ENCODE data around the gene SCN5A. TPM values are rescaled to one million over a fixed set of nuclear protein-coding genes. Genes with fewer than 3 reads are reported as not detected.

SCN5A gene
- total RNA-seq, 1 donor from 2014 or later, result 1.4 TPM

- Mint-ChIP-seq H3K9me3 (no peaks in the 10 kb centered on the region), H3K36me3 (no peaks in the 10 kb centered on the region), H3K27me3 (ENCODE audit: low read depth) (peaks cover 30% of the 10 kb centered on the region), H3K4me1 (peaks cover 5% of the 10 kb centered on the region), H3K4me3 (no peak overlapping the region), H3K27ac (no peak overlapping the region)
- TF ChIP-seq, protein P1, sequence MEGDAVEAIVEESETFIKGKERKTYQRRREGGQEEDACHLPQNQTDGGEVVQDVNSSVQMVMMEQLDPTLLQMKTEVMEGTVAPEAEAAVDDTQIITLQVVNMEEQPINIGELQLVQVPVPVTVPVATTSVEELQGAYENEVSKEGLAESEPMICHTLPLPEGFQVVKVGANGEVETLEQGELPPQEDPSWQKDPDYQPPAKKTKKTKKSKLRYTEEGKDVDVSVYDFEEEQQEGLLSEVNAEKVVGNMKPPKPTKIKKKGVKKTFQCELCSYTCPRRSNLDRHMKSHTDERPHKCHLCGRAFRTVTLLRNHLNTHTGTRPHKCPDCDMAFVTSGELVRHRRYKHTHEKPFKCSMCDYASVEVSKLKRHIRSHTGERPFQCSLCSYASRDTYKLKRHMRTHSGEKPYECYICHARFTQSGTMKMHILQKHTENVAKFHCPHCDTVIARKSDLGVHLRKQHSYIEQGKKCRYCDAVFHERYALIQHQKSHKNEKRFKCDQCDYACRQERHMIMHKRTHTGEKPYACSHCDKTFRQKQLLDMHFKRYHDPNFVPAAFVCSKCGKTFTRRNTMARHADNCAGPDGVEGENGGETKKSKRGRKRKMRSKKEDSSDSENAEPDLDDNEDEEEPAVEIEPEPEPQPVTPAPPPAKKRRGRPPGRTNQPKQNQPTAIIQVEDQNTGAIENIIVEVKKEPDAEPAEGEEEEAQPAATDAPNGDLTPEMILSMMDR (IDR thresholded peaks at IDR 0.05; ENCODE audit: unreplicated experiment), result no peak
- DNase-seq (ENCODE audit: low spot score in 2 of 2, unreplicated experiment in 2 of 2), result no peak
These were observed 3.4 kb upstream of the SCN5A start for GRCh38 chr3:38652934-38653333.

GRCh38 chr3:38651153-38651789 lies 1.8 kb upstream of the SCN5A start:
- TF ChIP-seq, protein P1 (IDR thresholded peaks at IDR 0.05; ENCODE audit: unreplicated experiment), result peak; percentile 97
- Mint-ChIP-seq H3K36me3 (no peaks in the 10 kb centered on the region), H3K4me1 (peaks cover 2% of the 10 kb centered on the region), H3K27ac (no peak overlapping the region), H3K27me3 (ENCODE audit: low read depth) (peaks cover 14% of the 10 kb centered on the region), H3K4me3 (no peak overlapping the region), H3K9me3 (no peaks in the 10 kb centered on the region)
- peak in 1 of 2 experiments; percentile 76 for DNase-seq (ENCODE audit: low spot score in 2 of 2, unreplicated experiment in 2 of 2)

DNA sequence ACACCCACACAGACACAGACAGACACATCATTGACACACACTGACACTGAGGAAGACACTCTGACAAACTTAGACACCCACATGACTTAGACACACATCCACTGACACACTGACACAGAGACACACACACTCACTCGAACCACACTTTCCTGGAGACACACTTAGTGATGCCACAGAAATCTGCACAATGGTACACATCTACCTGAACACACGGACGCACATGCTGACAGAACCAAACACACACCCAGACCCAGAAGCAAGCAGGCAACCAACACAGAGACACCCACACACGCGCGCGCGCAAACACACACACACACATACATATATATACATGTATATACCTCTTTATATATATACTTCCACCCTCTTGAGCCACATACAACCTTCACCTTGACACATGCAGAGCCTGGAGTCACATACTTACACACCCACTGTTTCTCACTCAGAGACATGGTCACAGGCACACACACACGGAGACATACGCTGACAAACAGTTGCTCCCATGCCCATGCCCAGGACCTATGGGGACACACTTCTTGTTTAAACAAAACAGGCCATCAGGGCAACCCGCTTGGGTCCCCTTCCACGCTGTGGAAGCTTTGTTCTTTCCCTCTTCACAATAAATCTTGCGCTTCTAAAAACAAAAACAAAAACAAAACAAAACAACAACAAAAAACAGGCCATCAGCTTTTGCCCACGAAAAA lies 913 bp upstream of the SCN5A start:
- TF ChIP-seq, protein P1 (IDR thresholded peaks at IDR 0.05; ENCODE audit: unreplicated experiment), result no peak
- Mint-ChIP-seq H3K4me3 (no peak overlapping the region), H3K4me1 (peaks cover 2% of the 10 kb centered on the region), H3K27me3 (ENCODE audit: low read depth) (peaks cover 7% of the 10 kb centered on the region), H3K27ac (no peak overlapping the region), H3K9me3 (no peaks in the 10 kb centered on the region), H3K36me3 (no peaks in the 10 kb centered on the region)
- no peak for DNase-seq (ENCODE audit: low spot score in 2 of 2, unreplicated experiment in 2 of 2)

DNA sequence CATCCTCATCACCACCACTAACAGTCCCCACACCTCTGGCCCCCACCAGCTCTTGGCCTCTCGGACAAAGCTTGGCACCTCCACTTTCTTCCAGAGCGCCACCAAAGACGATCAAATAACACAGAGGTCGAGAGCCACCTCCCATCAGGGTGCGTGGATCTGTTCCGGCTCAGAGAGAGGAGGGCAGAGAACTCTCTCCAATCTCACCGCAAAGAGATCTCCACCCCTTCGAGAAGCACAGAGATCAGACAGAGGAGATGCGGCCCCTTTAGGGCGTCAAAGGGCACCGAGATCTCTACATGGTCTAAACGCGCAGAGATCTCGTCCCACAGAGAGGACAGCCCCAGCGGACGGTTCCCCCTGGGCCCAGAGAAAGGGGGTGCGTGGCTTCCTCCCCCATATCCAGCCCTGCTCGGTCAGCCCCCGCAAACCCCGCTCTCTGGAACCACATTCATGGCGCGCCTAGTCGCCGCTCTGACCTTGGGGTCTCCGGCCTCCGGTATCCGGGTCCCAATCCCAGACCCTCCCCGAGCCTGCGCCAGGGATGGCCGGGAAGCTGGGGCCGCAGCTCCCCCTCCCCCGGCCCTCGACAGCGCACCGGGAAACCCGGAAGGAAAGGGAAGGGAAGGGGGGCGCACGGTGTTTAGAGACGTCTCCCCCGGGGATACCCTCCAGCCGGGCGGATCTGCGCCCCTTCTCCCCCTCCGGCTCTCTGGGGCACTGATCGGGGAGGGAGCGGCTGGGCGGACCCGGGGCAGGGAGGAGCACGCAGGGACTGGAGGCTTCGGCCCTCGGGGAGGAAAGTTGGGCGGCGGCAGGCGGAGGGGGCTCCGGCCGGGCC lies 608 bp downstream of the SCN5A start:
- Mint-ChIP-seq H3K36me3 (no peaks in the 10 kb centered on the region), H3K27me3 (ENCODE audit: low read depth) (no peaks in the 10 kb centered on the region), H3K4me1 (peaks cover 2% of the 10 kb centered on the region), H3K9me3 (no peaks in the 10 kb centered on the region), H3K4me3 (peak overlapping the region; percentile 44), H3K27ac (no peak overlapping the region)
- no peak for DNase-seq (ENCODE audit: low spot score in 2 of 2, unreplicated experiment in 2 of 2)
- TF ChIP-seq, protein P1 (IDR thresholded peaks at IDR 0.05; ENCODE audit: unreplicated experiment), result no peak

GRCh38 chr3:38648024-38648658 lies 1.3 kb downstream of the SCN5A start:
- DNase-seq (ENCODE audit: low spot score in 2 of 2, unreplicated experiment in 2 of 2), result no peak
- Mint-ChIP-seq H3K27ac (no peak overlapping the region), H3K36me3 (no peaks in the 10 kb centered on the region), H3K9me3 (no peaks in the 10 kb centered on the region), H3K4me3 (no peak overlapping the region), H3K4me1 (peaks cover 2% of the 10 kb centered on the region), H3K27me3 (ENCODE audit: low read depth) (peaks cover 5% of the 10 kb centered on the region)
- TF ChIP-seq, protein P1 (IDR thresholded peaks at IDR 0.05; ENCODE audit: unreplicated experiment), result no peak

Data from mesothelial cell of epicardium (in vitro differentiated cells).